Retina (tissue), 1 donor: ENCODE results near the gene MAP3K1.

Experiments
- DNase-seq: peaks from one replicate; pipeline ENCODE4 v3.0.0-alpha.2; 2016

MAP3K1 gene

DNA sequence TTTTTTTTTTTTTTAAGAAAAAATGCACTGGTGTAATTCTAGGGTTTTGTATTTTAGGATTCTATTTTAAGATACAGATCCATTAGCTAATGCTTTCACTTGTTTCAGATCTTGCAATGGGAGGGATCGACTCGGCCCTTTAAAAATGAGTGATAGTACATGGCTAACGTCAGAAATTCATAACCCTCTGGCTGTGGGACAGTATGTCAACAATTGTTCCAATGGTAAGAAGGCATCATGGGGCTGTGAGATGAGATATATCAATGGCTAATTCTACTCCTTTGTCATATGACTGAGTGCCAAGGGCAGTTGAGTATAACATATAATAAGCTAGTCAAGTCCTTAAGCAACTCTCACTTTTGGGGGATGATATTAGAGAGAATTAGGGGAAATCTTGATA lies 98.4 kb downstream of the MAP3K1 start:
- no peak for DNase-seq

DNA sequence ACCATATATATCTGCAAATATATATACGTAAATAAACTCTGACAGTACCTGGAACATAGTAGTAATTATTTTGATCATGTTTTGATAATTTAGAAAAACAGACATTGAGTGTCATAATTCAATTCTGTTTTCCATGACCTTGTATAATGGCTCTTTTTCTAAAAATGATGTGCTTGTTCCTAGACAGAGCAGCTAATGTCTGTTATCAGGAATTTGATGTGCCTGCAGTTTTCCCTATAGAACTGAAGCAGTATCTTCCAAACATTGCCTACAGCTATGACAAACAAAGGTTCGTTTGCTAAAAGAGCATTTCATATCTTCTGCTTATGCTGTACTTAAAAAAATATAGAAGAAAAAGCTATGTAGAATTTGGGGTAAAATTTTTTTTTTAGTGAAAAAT lies 99.3 kb downstream of the MAP3K1 start:
- DNase-seq: no peak

DNA sequence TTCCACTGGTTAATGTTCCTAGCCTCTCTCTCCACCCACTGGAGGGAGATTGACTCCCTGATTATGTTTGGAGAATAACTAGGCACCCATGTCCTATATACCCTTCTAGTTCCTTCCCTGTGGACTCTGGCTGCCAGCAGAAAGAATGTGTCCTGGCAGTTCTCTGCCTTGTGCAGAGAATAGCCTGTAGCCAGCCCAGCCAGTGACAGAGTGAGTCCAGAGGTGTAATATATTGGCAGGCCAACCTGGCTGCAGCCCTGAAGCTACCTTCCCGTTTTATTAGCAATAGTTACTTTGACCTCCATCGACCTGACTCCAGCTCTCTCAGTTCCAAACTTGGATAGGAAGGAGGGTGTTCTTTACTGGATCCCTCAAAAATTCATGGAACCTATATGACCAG lies 102.2 kb downstream of the MAP3K1 start:
- DNase-seq: no peak

DNA sequence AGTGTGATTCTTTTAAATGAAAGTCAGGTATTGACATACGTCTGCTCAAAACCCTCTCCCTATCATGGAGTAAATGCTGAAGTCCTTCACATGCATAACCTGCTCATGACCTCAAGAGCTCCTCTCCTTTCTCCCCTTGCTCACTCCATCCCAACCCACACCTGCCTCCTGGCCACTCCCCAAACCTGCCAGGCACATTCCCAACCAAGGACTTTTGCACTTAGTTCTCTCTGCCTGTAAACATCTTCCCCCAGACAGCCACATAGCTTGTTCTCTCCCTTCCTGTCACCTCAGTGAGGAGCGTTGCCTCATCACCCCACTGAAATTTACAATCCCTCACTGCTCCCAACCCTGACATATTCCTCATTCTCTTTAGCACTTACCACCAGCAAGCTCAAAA lies 102.7 kb downstream of the MAP3K1 start:
- no peak for DNase-seq

DNA sequence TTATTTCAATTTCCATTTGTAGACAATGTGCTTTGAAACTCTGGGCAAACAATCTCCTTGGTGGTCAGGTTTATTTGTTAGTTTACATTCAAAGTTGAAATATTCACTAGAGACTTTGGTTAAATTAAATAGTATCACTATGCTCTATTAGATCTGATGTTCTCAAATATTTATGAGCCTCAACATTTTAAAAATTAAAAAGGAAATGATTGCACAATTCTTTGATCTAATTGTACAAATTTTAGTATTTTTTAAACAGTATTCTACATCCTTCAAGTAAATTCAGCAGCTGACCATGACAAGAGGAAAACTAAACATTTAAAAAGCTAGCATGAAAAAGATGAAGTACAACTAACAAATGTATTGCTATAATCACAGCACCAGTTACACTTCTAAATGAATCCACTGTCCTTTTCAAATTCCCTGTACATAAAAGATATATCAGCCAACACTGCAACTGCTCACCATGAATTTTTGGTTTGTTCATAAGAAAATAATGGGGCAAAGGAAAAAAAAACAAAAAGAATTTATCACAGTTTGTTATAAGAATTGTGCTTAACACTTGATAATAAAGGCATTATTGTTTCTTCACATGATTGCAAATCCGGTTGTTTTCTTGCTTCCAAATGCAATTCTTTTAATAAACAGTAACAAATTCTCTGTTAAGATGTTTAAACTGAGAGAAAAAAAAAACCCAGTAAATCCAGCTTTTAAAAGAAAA lies 104.8 kb downstream of the MAP3K1 start:
- no peak for DNase-seq

DNA sequence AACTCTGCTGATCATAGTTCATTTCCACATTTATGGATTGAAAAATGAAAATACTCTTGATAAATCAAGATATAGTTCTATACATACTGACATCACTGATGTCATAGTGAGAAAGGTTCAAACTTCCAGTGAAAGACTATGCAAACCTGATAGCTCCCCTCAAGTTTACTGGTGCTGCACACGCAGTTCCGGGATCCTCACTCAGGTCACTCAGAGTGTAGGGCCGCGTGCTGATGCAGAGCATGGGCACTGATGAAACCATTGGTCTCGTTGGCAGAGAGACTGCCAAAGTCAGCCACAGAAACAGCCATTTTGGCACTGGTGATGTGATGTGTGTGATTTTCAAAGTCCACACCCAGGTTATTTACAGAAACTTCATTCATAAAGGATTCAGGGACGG lies 107.6 kb downstream of the MAP3K1 start:
- DNase-seq: no peak

DNA sequence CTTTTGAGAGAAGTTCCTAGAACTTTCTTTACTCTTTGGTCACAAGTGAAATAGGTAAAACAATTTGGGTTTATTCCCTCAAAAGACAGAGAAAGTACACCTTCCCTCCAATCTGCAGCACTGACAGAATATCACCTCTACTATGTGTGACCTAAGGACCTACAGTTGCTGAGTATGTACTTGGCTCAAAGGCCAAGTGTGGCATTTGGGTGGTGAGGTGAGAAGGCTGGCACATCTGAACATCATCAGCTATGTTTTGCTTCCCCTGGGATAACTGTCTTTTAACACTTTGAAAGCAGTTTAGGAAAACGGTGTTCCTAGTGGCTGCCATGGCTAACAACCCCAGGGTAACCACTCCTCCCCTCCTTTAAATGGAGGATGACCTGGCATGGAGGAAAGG lies 119.0 kb downstream of the MAP3K1 start:
- DNase-seq: no peak

DNA sequence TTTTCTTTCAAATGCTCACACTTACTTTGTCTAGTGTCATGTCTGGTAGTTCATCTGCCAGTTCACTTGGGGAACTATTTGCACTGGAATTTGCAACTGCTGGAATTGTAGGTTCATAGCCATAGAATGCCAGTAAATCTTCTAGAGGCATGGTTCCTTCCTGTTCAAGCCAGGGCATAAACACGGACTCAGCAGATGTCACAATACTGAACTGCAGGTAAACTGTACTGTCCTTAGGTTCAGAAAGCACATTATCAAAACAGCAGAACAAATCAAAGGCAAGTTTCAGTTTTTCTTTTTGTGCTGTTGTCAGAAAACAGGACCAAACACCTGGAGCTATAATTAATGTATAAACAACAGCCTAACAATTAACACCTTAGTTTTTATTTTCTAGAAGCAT lies 123.5 kb downstream of the MAP3K1 start:
- no peak for DNase-seq

DNA sequence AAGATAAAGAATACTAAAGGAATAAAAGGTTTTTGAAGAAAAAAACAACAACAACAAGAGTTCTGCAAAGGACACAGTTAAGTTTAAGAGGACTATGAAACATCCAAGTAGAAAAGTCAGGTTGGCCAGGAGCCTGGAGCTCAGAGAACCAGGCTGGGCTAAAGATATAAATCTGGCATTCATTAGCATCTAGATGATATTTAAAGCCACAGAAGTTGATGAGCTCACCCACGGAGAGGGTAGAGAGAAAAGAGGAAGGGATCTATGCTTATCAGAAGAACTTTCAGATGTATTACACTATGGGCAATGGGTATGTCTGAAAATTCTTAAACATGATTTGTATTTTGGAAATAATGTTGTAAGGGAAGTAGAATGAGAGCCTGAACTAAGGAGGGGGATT lies 126.6 kb downstream of the MAP3K1 start:
- DNase-seq: no peak
